Stimulated activated CD4-positive, alpha-beta T cell treated with anti-CD3 and anti-CD28 coated beads, Interleukin-15, amount 100 ng/mL, for 48 hours (primary cell): ENCODE data around the gene SMPDL3B.

Source experiments
- DNase-seq, 2 donors: peaks; one replicate each; pipeline ENCODE4 v3.0.0-alpha.2; 2020; ENCODE audit warnings: low read depth in 2 of 2

Gene SMPDL3B

GRCh38 chr1:27940870-27941560 lies 6.2 kb downstream of the SMPDL3B start:
- DNase-seq = no peak

DNA sequence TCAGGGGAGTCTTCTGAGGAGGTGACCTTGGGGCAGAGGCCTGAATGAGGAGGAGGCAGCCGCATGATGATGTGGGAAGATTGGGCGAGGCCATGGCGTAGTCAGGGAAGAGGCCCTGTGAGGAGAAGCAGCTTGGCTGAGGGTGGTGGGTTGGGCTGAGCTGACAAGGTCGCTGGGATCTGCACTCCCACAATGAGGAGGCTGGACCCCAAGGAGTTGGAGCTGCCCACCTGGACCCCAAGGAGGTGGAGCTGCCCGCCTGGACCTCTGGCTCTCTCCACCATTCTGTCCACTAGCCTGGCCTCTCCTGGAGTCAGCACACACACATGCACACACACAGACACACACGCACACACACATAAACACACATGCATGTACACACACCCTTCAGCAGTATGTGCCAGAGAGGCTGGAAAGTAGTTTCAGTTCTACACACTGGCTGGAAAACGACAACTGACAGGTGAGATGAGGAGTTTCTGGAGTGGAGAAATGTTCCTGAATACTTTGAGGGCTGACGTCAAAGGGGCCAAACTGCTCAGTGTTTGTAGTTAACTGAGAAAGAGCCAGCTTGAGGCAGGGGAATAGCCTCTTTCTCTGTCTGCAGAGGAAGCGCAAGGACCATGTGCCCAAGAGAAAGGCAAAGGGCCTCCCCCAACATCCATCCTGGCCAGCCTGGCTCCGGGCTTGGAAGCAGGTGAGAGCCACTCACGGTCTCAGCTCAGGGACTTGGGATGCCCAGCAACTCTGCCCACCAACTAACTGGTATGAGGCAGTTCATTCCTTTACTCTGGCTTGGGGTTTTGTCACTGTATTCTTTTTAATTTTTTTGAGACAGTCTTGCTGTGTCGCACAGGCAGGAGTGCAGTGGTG lies 7.1 kb downstream of the SMPDL3B start:
- no peak for DNase-seq

DNA sequence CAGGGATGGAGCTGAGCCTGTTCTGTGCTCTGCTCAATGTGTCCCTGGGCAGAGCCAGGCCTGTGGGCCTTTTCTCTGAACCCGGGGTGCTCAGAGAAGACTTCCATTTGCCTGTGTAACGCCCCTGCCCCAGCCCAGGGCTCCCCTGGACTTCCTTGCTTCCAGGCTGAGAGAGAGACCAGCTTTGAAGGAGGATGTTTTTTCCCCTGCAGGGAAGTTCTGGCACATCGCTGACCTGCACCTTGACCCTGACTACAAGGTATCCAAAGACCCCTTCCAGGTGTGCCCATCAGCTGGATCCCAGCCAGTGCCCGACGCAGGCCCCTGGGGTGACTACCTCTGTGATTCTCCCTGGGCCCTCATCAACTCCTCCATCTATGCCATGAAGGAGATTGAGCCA lies 10.2 kb downstream of the SMPDL3B start:
- no peak for DNase-seq

GRCh38 chr1:27949027-27949426 lies 14.2 kb downstream of the SMPDL3B start:
- DNase-seq = no peak

DNA sequence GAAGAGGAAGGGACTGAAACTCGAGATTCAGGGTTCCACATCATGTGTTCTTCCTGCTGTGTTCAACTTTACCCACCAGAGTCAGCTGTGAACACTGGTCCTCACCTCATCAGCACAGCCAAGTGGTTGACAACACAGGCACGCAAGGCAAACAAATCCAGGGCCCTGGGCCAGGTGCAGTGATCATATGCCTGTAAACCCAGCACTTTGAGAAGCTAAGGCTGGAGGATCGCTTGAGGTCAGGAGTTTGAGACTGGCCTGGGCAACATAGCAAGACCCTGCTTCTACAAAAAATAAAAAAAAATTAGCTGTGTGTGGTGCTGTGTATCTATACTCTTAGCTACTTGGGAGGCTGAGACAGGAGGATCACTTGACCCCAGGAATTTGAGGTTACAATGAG lies 16.6 kb downstream of the SMPDL3B start:
- DNase-seq = no peak

DNA sequence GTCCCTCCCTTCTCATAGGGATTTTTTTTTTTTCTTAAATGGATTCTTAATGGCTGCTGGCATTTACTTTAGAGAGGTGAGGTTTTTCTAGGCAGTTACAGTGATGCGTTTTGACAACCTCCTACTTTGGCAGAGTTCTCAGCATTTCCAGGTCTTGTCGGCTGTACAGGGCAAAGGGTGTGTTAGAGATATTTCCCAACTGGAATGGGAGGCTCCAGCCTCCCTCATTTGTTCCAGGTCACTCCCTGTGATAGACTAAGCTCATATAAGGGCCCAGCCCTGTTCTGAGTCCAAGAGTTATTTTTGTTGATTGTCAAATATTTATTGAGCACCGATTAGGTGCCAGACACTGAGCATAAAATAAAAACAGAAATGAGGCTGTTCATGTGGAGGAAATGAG lies 17.3 kb downstream of the SMPDL3B start:
- no peak for DNase-seq

GRCh38 chr1:27954186-27954585 lies 19.4 kb downstream of the SMPDL3B start:
- no peak for DNase-seq

DNA sequence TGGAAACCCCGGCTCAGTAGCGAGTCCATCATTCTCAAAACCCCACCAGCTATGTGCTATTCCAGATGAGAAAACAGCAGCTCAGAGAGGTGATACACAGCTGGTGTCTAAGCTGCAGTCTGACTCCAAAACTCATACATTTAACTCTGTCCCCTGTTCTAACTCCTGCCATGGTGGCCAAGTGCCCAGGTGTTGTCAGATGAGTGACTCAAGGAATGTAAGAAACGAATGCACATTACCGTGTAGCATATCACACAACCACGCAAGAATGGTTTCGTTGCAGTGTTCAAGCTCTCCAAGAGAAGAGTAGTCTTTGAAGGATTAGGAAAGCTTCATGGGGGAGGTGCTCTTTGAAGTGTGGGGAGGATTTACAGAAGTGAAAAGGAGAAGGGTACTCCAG lies 20.3 kb downstream of the SMPDL3B start:
- DNase-seq = no peak

- no peak for DNase-seq
Observed at GRCh38 chr1:27956761-27957160, 22.0 kb downstream of the SMPDL3B start.

GRCh38 chr1:27957655-27958054 lies 22.9 kb downstream of the SMPDL3B start:
- no peak for DNase-seq

- DNase-seq = no peak
Observed at GRCh38 chr1:27958513-27958912, 23.7 kb downstream of the SMPDL3B start.

DNA sequence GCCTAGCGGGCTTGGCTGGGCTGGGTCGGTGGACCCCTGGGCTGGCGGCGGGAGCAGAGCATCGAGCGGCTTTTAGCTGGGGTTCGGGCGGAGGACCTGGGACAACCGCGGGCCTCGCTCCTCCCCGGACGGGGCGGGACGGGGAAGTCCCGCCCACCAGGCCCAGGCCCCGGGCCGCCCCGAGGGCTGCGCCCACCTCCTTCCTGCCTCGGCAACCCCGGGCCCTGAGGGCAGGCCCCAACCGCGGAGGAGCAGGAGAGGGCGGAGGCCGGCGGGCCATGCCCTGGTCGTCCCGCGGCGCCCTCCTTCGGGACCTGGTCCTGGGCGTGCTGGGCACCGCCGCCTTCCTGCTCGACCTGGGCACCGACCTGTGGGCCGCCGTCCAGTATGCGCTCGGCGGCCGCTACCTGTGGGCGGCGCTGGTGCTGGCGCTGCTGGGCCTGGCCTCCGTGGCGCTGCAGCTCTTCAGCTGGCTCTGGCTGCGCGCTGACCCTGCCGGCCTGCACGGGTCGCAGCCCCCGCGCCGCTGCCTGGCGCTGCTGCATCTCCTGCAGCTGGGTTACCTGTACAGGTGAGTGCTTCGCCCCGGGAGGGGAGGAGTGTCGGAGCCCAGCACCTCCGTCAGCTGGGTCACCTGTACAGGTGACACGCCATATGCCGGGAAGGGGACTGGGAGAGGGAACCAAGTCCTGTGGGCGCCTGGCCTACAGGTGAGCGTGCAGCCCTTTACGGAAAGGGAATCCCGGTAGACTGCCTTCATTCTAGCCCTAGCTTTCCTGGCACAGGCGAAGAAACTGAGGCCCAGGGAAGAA lies 25.2 kb downstream of the SMPDL3B start, which contains the start of gene XKR8:
TSS of gene XKR8 (plus strand) at position 182 of the 812 bp plus-strand sequence. CDS start at position 279, 97 bp downstream.
- peak; percentile 61 to 75 for DNase-seq

DNA sequence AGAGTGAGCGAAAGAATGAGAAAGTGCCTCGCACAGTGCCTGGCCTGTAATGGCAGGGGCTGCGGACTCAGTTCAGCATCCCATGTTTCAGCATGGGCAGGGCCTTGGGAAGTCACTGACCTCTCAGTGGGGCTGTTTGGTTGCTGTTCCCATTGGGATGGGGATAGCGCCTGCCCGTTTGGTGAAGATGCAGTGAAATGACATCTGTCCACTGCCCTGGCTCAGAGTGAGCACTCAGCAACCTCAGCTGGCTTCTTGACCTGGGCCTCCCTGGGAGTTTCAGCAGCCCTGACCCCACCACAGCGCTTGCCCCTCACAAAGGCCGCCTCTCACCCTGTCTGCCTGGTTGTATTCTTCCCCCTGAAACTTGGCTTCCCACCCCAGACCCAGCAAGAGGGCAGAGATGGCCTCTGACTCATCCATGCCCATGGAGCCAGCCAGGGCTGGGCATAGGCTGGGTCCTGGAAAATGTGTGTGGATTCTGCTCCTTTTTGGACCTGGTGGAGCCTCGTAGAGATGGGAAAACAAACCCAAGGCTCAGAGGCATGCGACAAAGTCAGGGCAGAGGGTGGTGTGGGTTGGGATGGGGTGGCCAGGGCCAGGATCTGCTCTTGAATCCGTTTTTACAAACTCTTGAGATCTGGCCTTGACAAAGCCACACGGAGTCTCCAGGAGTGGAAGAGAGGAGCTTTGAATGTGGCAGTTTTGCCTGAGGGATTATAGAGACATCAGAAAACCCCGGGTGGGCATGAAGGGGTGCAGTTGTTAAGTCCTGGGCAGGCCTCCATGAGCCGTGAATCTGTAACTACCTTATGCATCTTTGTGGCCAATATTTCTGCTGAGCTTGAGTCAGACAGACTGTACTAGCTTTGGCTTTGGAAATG lies 26.2 kb downstream of the SMPDL3B start:
- DNase-seq = no peak

GRCh38 chr1:27961646-27962221 lies 26.9 kb downstream of the SMPDL3B start:
- DNase-seq = no peak

- DNase-seq = no peak
Observed at GRCh38 chr1:27963393-27963792, 28.6 kb downstream of the SMPDL3B start.

- DNase-seq = no peak
Observed at GRCh38 chr1:27966402-27967105, 31.8 kb downstream of the SMPDL3B start.

DNA sequence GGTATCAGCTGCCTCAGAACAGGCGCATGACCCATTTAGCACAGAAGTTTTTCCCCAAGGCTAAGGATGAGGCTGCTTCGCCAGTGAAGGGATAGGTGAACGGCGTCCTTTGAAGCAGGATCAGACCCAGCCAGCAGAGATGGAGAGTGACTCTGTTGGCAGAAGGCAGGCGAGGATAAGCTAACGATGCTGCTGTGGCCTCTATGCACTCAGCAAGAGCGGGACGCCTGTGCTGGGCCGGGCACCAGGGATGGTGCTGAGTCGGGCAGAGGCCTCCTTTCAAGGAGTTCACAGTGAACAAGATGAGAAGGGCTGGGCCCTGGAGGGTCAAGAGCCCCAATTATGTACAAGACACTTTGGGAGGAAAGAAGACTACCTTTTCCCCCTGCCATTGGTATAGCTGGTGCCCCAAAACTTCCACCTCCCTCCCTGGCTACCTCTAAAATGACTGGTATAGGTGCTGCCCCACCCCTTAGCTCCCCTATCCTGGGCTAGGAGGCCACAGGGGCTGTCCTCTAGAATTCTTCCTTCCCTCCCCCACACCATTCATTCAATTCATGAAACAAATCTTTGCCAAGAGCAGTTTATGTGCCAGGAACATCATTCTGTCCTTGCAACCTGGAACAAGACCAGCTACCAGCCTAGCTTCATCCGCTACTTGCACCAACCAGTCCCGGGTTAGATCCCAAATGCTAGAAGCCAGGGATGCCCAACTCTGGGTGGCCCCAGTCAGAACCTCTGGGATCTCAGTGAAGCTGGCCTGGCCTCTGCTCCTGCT lies 32.5 kb downstream of the SMPDL3B start:
- DNase-seq = no peak

GRCh38 chr1:27967884-27968466 lies 33.2 kb downstream of the SMPDL3B start:
- DNase-seq = no peak

DNA sequence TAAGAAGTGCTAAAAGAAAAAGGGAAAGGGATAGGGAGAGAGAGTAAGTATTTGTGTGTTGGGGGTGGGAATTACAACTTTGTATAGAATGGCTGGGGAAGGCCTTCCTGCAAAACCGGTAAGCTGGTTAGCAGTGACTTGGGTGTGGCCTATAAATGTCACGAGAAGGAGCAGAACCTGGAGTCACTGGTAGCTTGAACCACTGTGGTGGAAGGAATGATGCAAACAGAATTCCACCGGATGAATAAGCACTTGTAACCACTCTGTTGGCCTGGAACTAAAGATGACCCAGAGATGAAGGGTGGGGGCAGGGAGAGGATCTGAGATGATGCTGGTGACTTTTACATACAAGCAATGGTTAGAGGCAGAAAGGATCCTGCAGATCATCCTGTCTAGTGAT lies 33.9 kb downstream of the SMPDL3B start:
- DNase-seq = no peak
